HCT116 (cell line): ENCODE data around the gene BPIFB3. TPM values are rescaled to one million over a fixed set of nuclear protein-coding genes. Genes with fewer than 3 reads are reported as not detected.

Experiments used
- ATAC-seq: fragments of 200-7000 bp; cut with Tn5 transposase; 2 replicates; pipeline ENCODE4 v1.9.1; 2020; ENCODE audit warnings: mild to moderate bottlenecking, moderate library complexity
- BruUV-seq: library from RNA; stranded (reverse); fragments of 400-500 nt; replicated peaks from 2 replicates; lab custom pipeline; 2021; lab: Mats Ljungman, UMichigan
- CTCF ChIA-PET: fragments of 300-600 bp; sonication (Branson Sonifier 250); formaldehyde crosslinking; loops from one replicate; lab custom pipeline; 2021; ENCODE audit warnings: antibody characterized with exemption; lab: Charles Lee
- POLR2A ChIA-PET: fragments of 300-600, 350-600 bp; sonication (Branson Sonifier 250); formaldehyde crosslinking; loops from one replicate; lab custom pipeline; 2021; ENCODE audit warnings: antibody characterized with exemption; lab: Charles Lee
- RAD21 ChIA-PET, 2 experiments: fragments of 300-600 bp; sonication (Branson Sonifier 250); formaldehyde crosslinking; loops; one replicate each; lab custom pipeline; 2023; ENCODE audit warnings: low total read pairs in 2 of 2; ENCODE audit not compliant: uncharacterized antibody in 2 of 2, unreplicated experiment in 2 of 2, low non-redundant PET in 1 of 2; lab: Charles Lee
- DNase-seq: peaks from one replicate; pipeline ENCODE4 v3.0.0-alpha.2; 2010; ENCODE audit warnings: low read depth, low spot score
- H2AFZ ChIP-seq: fragments of 200-600 bp; shearing (Covaris generic), sonication (generic); 2 replicates; pipeline ENCODE4 v1.6.1; 2017; ENCODE audit warnings: low read depth, mixed run types, mixed read lengths, antibody characterized with exemption, low read length; ENCODE audit not compliant: poor library complexity, severe bottlenecking
- H3K27ac ChIP-seq: 2 replicates; pipeline ENCODE4 v1.5.1; 2012; ENCODE audit warnings: low read depth, low read length
- H3K27me3 ChIP-seq: fragments of 200-600 bp; sonication (generic); 2 replicates; pipeline ENCODE4 v1.6.1; 2016; ENCODE audit warnings: mixed run types, low read length, mixed read lengths; ENCODE audit not compliant: insufficient read depth
- H3K36me3 ChIP-seq, 2 experiments: fragments of 200-500 bp in 1 of 2; fragments of 200-600 bp in 1 of 2; sonication (Bioruptor generic) in 1 of 2; sonication (generic) in 1 of 2; 2 replicates each; pipeline versions ENCODE4 v1.5.1 to v1.6.1; 2014 to 2016; ENCODE audit warnings: low read length in 2 of 2, inconsistent platforms in 1 of 2, mixed read lengths in 1 of 2, mixed run types in 1 of 2; ENCODE audit not compliant: insufficient read depth in 2 of 2, control insufficient read depth in 1 of 2
- H3K4me1 ChIP-seq, 2 experiments: fragments of 200-600 bp in 1 of 2; sonication (generic) in 1 of 2; 2 replicates each; pipeline versions ENCODE4 v1.5.1 to v1.6.1; 2012 to 2017; ENCODE audit warnings: low read length in 2 of 2, inconsistent platforms in 1 of 2, mild to moderate bottlenecking in 1 of 2, mixed read lengths in 1 of 2, mixed run types in 1 of 2, moderate library complexity in 1 of 2; ENCODE audit not compliant: insufficient read depth in 2 of 2, control insufficient read depth in 1 of 2
- H3K4me2 ChIP-seq: fragments of 200-600 bp; sonication (generic); 2 replicates; pipeline ENCODE4 v1.6.1; 2017; ENCODE audit warnings: mixed run types, low read length, mixed read lengths
- H3K4me3 ChIP-seq, 2 experiments: fragments of 200-600 bp in 1 of 2; sonication (generic) in 1 of 2; replicated peaks in 1 of 2; 2 replicates each; pipeline ENCODE4 v1.5.1; 2011 to 2016; ENCODE audit warnings: low read length in 2 of 2, control low read depth in 1 of 2, low read depth in 1 of 2, mild to moderate bottlenecking in 1 of 2, mixed read lengths in 1 of 2, mixed run types in 1 of 2
- H3K79me2 ChIP-seq: fragments of 200-600 bp; sonication (generic); 2 replicates; pipeline ENCODE4 v1.6.1; 2017; ENCODE audit warnings: mild to moderate bottlenecking, mixed run types, low read length, moderate library complexity, mixed read lengths; ENCODE audit not compliant: insufficient read depth
- H3K9ac ChIP-seq: fragments of 200-600 bp; sonication (generic); 2 replicates; pipeline ENCODE4 v1.6.1; 2016; ENCODE audit warnings: low read length, mixed read lengths
- H3K9me2 ChIP-seq: fragments of 200-600 bp; sonication (generic), shearing (Covaris generic); 2 replicates; pipeline ENCODE4 v1.6.1; 2017; ENCODE audit warnings: mixed run types, mild to moderate bottlenecking, moderate library complexity; ENCODE audit not compliant: insufficient read depth
- H3K9me3 ChIP-seq, 2 experiments: fragments of 200-500 bp in 1 of 2; fragments of 200-600 bp in 1 of 2; sonication (Bioruptor generic) in 1 of 2; sonication (generic) in 1 of 2; 2 replicates each; pipeline ENCODE4 v1.6.1; 2014 to 2017; ENCODE audit warnings: low read length in 2 of 2, mixed read lengths in 2 of 2, inconsistent platforms in 1 of 2, low read depth in 1 of 2, mild to moderate bottlenecking in 1 of 2, mixed run types in 1 of 2, moderate library complexity in 1 of 2; ENCODE audit not compliant: control insufficient read depth in 1 of 2, insufficient read depth in 1 of 2
- H4K20me1 ChIP-seq: fragments of 200-600 bp; sonication (generic), shearing (Covaris generic); 2 replicates; pipeline ENCODE4 v1.6.1; 2017; ENCODE audit warnings: mixed run types, mild to moderate bottlenecking, moderate library complexity; ENCODE audit not compliant: insufficient read depth
- CEBPB ChIP-seq: IDR thresholded peaks from 2 replicates; pipeline ENCODE4 v1.6.1; 2012; ENCODE audit warnings: low read depth
- EGR1 ChIP-seq: IDR thresholded peaks from 2 replicates; pipeline ENCODE4 v1.6.1; 2012; ENCODE audit warnings: low read depth
- EZH2phosphoT487 ChIP-seq: fragments of 200-600 bp; IDR thresholded peaks from 2 replicates; pipeline ENCODE4 v1.6.1; 2018; ENCODE audit warnings: antibody characterized with exemption, borderline replicate concordance
- MAX ChIP-seq: IDR thresholded peaks from 2 replicates; pipeline ENCODE4 v1.6.1; 2012
- POLR2A ChIP-seq: IDR thresholded peaks from 2 replicates; pipeline ENCODE4 v1.7.0; 2011; ENCODE audit warnings: borderline replicate concordance; ENCODE audit not compliant: insufficient read depth, insufficient read length; ENCODE audit errors: extremely low read depth
- POLR2AphosphoS5 ChIP-seq: IDR thresholded peaks from 2 replicates; pipeline ENCODE4 v1.6.1; 2011; ENCODE audit warnings: mild to moderate bottlenecking, low read depth, low read length, moderate library complexity
- RAD21 ChIP-seq: IDR thresholded peaks from 2 replicates; pipeline ENCODE4 v1.6.1; 2012; ENCODE audit warnings: low read depth, mild to moderate bottlenecking
- TCF7L2 ChIP-seq: IDR thresholded peaks from 2 replicates; pipeline ENCODE4 v1.7.0; 2011; ENCODE audit warnings: borderline replicate concordance, inconsistent platforms; ENCODE audit not compliant: insufficient read depth, insufficient read length; ENCODE audit errors: extremely low read depth
- YY1 ChIP-seq: IDR thresholded peaks from 2 replicates; pipeline ENCODE4 v1.6.1; 2011; ENCODE audit warnings: low read length, low read depth, moderate library complexity, mild to moderate bottlenecking; ENCODE audit not compliant: insufficient replicate concordance; ENCODE audit errors: extremely low read depth
- ZNF274 ChIP-seq: fragments of 200-500 bp; sonication (Bioruptor generic); IDR thresholded peaks from 2 replicates; pipeline ENCODE4 v1.6.1; 2014; ENCODE audit warnings: mild to moderate bottlenecking, low read depth, low read length, inconsistent platforms
- intact Hi-C: fragments of 100-400 bp; cut with micrococcal nuclease; formaldehyde crosslinking; loops from 2 replicates; pipeline ENCODE4 v1.10.0; 2022
- total RNA-seq: library from RNA; stranded (reverse); gene quantifications from one replicate; pipeline ENCODE4 v1.2.1, GENCODE V29; 2021; ENCODE audit not compliant: unreplicated experiment

Gene BPIFB3
- total RNA-seq, 1 experiment from 2014 or later: not detected

GRCh38 chr20:33020278-33021161 lies 33.2 kb upstream of the BPIFB3 start (continued):
- TF ChIP-seq YY1: no peak
- TF ChIP-seq CEBPB: no peak
- TF ChIP-seq EZH2phosphoT487: no peak
- no peak for TF ChIP-seq TCF7L2
- no peak for TF ChIP-seq POLR2AphosphoS5
- no peak for TF ChIP-seq ZNF274

- no peak overlapping the region for H3K27ac ChIP-seq
- no peaks in the 10 kb centered on the region for H4K20me1 ChIP-seq
- no peak for TF ChIP-seq EGR1
- no peak for TF ChIP-seq POLR2A
- TF ChIP-seq RAD21: no peak
- TF ChIP-seq MAX: no peak
- TF ChIP-seq, all 23 proteins: peak for 0
- DNase-seq (no peak), ATAC-seq (no peak)
- Histone ChIP-seq H3K4me3 (no peak overlapping the region), H3K36me3 (no peaks in the 10 kb centered on the region), H3K4me1 (no peaks in the 10 kb centered on the region), H3K9ac (no peak overlapping the region), H3K27me3 (peaks cover 20% of the 10 kb centered on the region; the same call in 1 of the 2 replicates), H3K4me2 (no peak overlapping the region), H2AFZ (no peak overlapping the region), H3K79me2 (no peaks in the 10 kb centered on the region), H3K9me2 (no peaks in the 10 kb centered on the region), H3K9me3 (no peaks in the 10 kb centered on the region; a peak in 1 of 4 replicates)
- RAD21 ChIA-PET: no interaction called here
- no TSS peak for BruUV-seq
- intact Hi-C loops: no loop called here
- POLR2A ChIA-PET: no interaction called here
- CTCF ChIA-PET: no interaction called here
Measured at GRCh38 chr20:33021879-33022278, 31.8 kb upstream of the BPIFB3 start.
